Islet precursor cell (in vitro differentiated cells): ENCODE data around the gene DPYSL5.

ENCODE experiments used
- DNase-seq: peaks from one replicate; pipeline ENCODE4 v3.0.0-alpha.2; 2018

The DPYSL5 gene

GRCh38 chr2:26875808-26876207 lies 27.9 kb downstream of the DPYSL5 start:
- no peak for DNase-seq

- no peak for DNase-seq
These were observed 28.3 kb downstream of the DPYSL5 start for GRCh38 chr2:26876260-26876659.

GRCh38 chr2:26877276-26877675 lies 29.3 kb downstream of the DPYSL5 start:
- no peak for DNase-seq

- DNase-seq: no peak
These were observed 32.2 kb downstream of the DPYSL5 start for GRCh38 chr2:26880161-26880560.

- no peak for DNase-seq
These were observed 33.0 kb downstream of the DPYSL5 start for GRCh38 chr2:26880910-26881435.

GRCh38 chr2:26882220-26882619 lies 34.3 kb downstream of the DPYSL5 start:
- DNase-seq: peak; percentile 26

- DNase-seq: no peak
These were observed 36.0 kb downstream of the DPYSL5 start for GRCh38 chr2:26883956-26884355.

- no peak for DNase-seq
These were observed 36.6 kb downstream of the DPYSL5 start for GRCh38 chr2:26884486-26884885.

- no peak for DNase-seq
These were observed 37.9 kb downstream of the DPYSL5 start for GRCh38 chr2:26885651-26886329.

- no peak for DNase-seq
These were observed 38.8 kb downstream of the DPYSL5 start for GRCh38 chr2:26886736-26887135.

- DNase-seq: no peak
These were observed 39.2 kb downstream of the DPYSL5 start for GRCh38 chr2:26887151-26887550.

GRCh38 chr2:26889796-26890195 lies 41.9 kb downstream of the DPYSL5 start:
- DNase-seq: no peak

GRCh38 chr2:26890341-26891000 lies 42.5 kb downstream of the DPYSL5 start:
- DNase-seq: no peak

- no peak for DNase-seq
These were observed 44.2 kb downstream of the DPYSL5 start for GRCh38 chr2:26892133-26892532.

GRCh38 chr2:26892922-26893524 lies 45.1 kb downstream of the DPYSL5 start:
- DNase-seq: no peak

- no peak for DNase-seq
These were observed 46.2 kb downstream of the DPYSL5 start for GRCh38 chr2:26894136-26894535.

GRCh38 chr2:26897807-26898479 lies 50.0 kb downstream of the DPYSL5 start:
- DNase-seq: no peak

- no peak for DNase-seq
These were observed 50.6 kb downstream of the DPYSL5 start for GRCh38 chr2:26898480-26899078.

GRCh38 chr2:26899500-26900164 lies 51.7 kb downstream of the DPYSL5 start:
- no peak for DNase-seq

GRCh38 chr2:26900831-26901321 lies 52.9 kb downstream of the DPYSL5 start:
- no peak for DNase-seq

GRCh38 chr2:26901326-26902183 lies 53.6 kb downstream of the DPYSL5 start:
- no peak for DNase-seq
